ENCODE results near the gene LLGL1. TPM values are rescaled to one million over a fixed set of nuclear protein-coding genes. Genes with fewer than 3 reads are reported as not detected.

LLGL1 gene
- total RNA-seq, 1 experiment from 2014 or later = 44.9 TPM

GRCh38 chr17:18261659-18262058 lies 36.2 kb downstream of the LLGL1 start:
- Histone ChIP-seq H3K4me2 (peak overlapping the region; percentile 98), H2AFZ (no peak overlapping the region), H3K79me2 (ENCODE audit: low read depth) (peaks cover 40% of the 10 kb centered on the region), H4K20me1 (ENCODE audit: insufficient read depth) (peaks cover 20% of the 10 kb centered on the region), H3K27me3 (ENCODE audit: insufficient read depth, low read depth) (no peaks in the 10 kb centered on the region), H3K27ac (peak overlapping the region; percentile 96), H3K9me2 (ENCODE audit: insufficient read depth) (no peaks in the 10 kb centered on the region), H3K36me3 (ENCODE audit: low read depth) (no peaks in the 10 kb centered on the region), H3K9me3 (ENCODE audit: insufficient read depth, low read depth) (no peaks in the 10 kb centered on the region), H3K4me1 (replicated peaks; ENCODE audit: insufficient read depth) (peaks cover 32% of the 10 kb centered on the region), H3K4me3 (peak overlapping the region; percentile 84), H3F3A (ENCODE audit: insufficient read depth, low read depth) (peaks cover 48% of the 10 kb centered on the region)
- POLR2A ChIA-PET (ENCODE audit: unreplicated experiment) = interaction anchor here (0.6 to 1.0 kb wide), 3 partner anchors 14 to 423 kb away, joined by 3 to 9 read pairs (median 4); no protein-coding TSS in a partner anchor
- TF ChIP-seq EZH2 (IDR thresholded peaks at IDR 0.05; ENCODE audit: low read depth) (no peak), CTCF (conservative IDR thresholded peaks at IDR 0.05) (no peak)
- BruUV-seq (replicated peaks) = no TSS peak
- CTCF ChIA-PET = no interaction called here
- no peak for DNase-seq
- intact Hi-C loops (cut with micrococcal nuclease; ENCODE audit: unreplicated experiment) = no loop called here

GRCh38 chr17:18262111-18262510 lies 36.7 kb downstream of the LLGL1 start:
- DNase-seq = no peak
- Histone ChIP-seq H3K4me3 (peak overlapping the region; percentile 84), H3K4me1 (replicated peaks; ENCODE audit: insufficient read depth) (peaks cover 28% of the 10 kb centered on the region), H3K27ac (peak overlapping the region; percentile 96), H3F3A (ENCODE audit: insufficient read depth, low read depth) (peaks cover 43% of the 10 kb centered on the region), H3K27me3 (ENCODE audit: insufficient read depth, low read depth) (no peaks in the 10 kb centered on the region), H3K9me2 (ENCODE audit: insufficient read depth) (no peaks in the 10 kb centered on the region), H3K4me2 (peak overlapping the region; percentile 98), H2AFZ (no peak overlapping the region), H3K36me3 (ENCODE audit: low read depth) (no peaks in the 10 kb centered on the region), H4K20me1 (ENCODE audit: insufficient read depth) (peaks cover 15% of the 10 kb centered on the region), H3K9me3 (ENCODE audit: insufficient read depth, low read depth) (no peaks in the 10 kb centered on the region), H3K79me2 (ENCODE audit: low read depth) (peaks cover 35% of the 10 kb centered on the region)
- TF ChIP-seq EZH2 (IDR thresholded peaks at IDR 0.05; ENCODE audit: low read depth) (no peak), CTCF (conservative IDR thresholded peaks at IDR 0.05) (no peak)
- intact Hi-C loops (cut with micrococcal nuclease; ENCODE audit: unreplicated experiment) = no loop called here
- BruUV-seq (replicated peaks) = no TSS peak
- CTCF ChIA-PET = no interaction called here
- POLR2A ChIA-PET (ENCODE audit: unreplicated experiment) = interaction anchor here (0.7 kb wide), 1 partner anchor 14 kb away, joined by 3 read pairs; no protein-coding TSS in a partner anchor

GRCh38 chr17:18262641-18263040 lies 37.2 kb downstream of the LLGL1 start:
- Histone ChIP-seq H3K27ac (no peak overlapping the region), H4K20me1 (ENCODE audit: insufficient read depth) (peaks cover 15% of the 10 kb centered on the region), H3K36me3 (ENCODE audit: low read depth) (no peaks in the 10 kb centered on the region), H3K27me3 (ENCODE audit: insufficient read depth, low read depth) (no peaks in the 10 kb centered on the region), H3K9me3 (ENCODE audit: insufficient read depth, low read depth) (no peaks in the 10 kb centered on the region), H3K9me2 (ENCODE audit: insufficient read depth) (no peaks in the 10 kb centered on the region), H3F3A (ENCODE audit: insufficient read depth, low read depth) (peaks cover 45% of the 10 kb centered on the region), H3K4me1 (replicated peaks; ENCODE audit: insufficient read depth) (peaks cover 32% of the 10 kb centered on the region), H3K4me3 (no peak overlapping the region), H3K79me2 (ENCODE audit: low read depth) (peaks cover 30% of the 10 kb centered on the region), H3K4me2 (peak overlapping the region; percentile 98), H2AFZ (no peak overlapping the region)
- no peak for DNase-seq
- POLR2A ChIA-PET (ENCODE audit: unreplicated experiment) = interaction anchor here (0.7 kb wide), 1 partner anchor 15 kb away, joined by 3 read pairs; no protein-coding TSS in a partner anchor
- CTCF ChIA-PET = no interaction called here
- BruUV-seq (replicated peaks) = no TSS peak
- intact Hi-C loops (cut with micrococcal nuclease; ENCODE audit: unreplicated experiment) = no loop called here
- no peak for TF ChIP-seq EZH2 (IDR thresholded peaks at IDR 0.05; ENCODE audit: low read depth)
- no peak for TF ChIP-seq CTCF (conservative IDR thresholded peaks at IDR 0.05)

Measured in PC-9 (cell line).